GM06990 (cell line): ENCODE results near the gene PPIP5K2.
A peak's percentile ranks its signal among the peaks of the same experiment; 100 is the strongest.

Source experiments
- DNase-seq: peaks from one replicate; pipeline ENCODE4 v3.0.0-alpha.2; 2011; ENCODE audit not compliant: insufficient read length; ENCODE audit errors: extremely low read depth
- H3K27me3 ChIP-seq: replicated peaks from 2 replicates; pipeline ENCODE4 v1.6.0; 2011; ENCODE audit warnings: low read length; ENCODE audit not compliant: control insufficient read depth, insufficient read depth
- H3K36me3 ChIP-seq: 2 replicates; pipeline ENCODE4 v1.5.1; 2011; ENCODE audit warnings: low read length; ENCODE audit not compliant: control insufficient read depth, insufficient read depth
- H3K4me3 ChIP-seq: replicated peaks from 2 replicates; pipeline ENCODE4 v1.5.1; 2011; ENCODE audit warnings: low read depth, mild to moderate bottlenecking, control low read depth, low read length
- CTCF ChIP-seq: IDR thresholded peaks from 2 replicates; pipeline ENCODE4 v1.5.1; 2011; ENCODE audit warnings: low read length, control low read depth, mild to moderate bottlenecking, inconsistent platforms; ENCODE audit not compliant: insufficient read depth, poor library complexity, severe bottlenecking

PPIP5K2 gene

GRCh38 chr5:103112910-103113309 is 7.2 kb upstream of the PPIP5K2 start:
- H3K36me3 ChIP-seq: no peaks in the 10 kb centered on the region
- DNase-seq: no peak

GRCh38 chr5:103114440-103114839 is 5.7 kb upstream of the PPIP5K2 start:
- TF ChIP-seq CTCF: no peak
- no peaks in the 10 kb centered on the region for H3K36me3 ChIP-seq
- no peaks in the 10 kb centered on the region for H3K27me3 ChIP-seq
- no peak overlapping the region for H3K4me3 ChIP-seq
- DNase-seq: no peak

More at GRCh38 chr5:103112910-103113309, 7.2 kb upstream of the PPIP5K2 start:
- Histone ChIP-seq H3K27me3 (no peaks in the 10 kb centered on the region), H3K4me3 (no peak overlapping the region)
- TF ChIP-seq CTCF: no peak

GRCh38 chr5:103117471-103117991 is 2.6 kb upstream of the PPIP5K2 start:
- DNase-seq: no peak
- Histone ChIP-seq H3K4me3 (no peak overlapping the region), H3K27me3 (no peaks in the 10 kb centered on the region), H3K36me3 (no peaks in the 10 kb centered on the region)
- TF ChIP-seq CTCF: no peak

- TF ChIP-seq CTCF: no peak
- no peaks in the 10 kb centered on the region for H3K27me3 ChIP-seq
- H3K4me3 ChIP-seq: peak overlapping the region; percentile 98
- DNase-seq: no peak
- H3K36me3 ChIP-seq: no peaks in the 10 kb centered on the region
Measured at GRCh38 chr5:103119070-103119764, 884 bp upstream of the PPIP5K2 start.

- no peak for TF ChIP-seq CTCF
- peak; percentile 9 for DNase-seq
- H3K27me3 ChIP-seq: no peaks in the 10 kb centered on the region
- no peaks in the 10 kb centered on the region for H3K36me3 ChIP-seq
- H3K4me3 ChIP-seq: peak overlapping the region; percentile 98
Measured at GRCh38 chr5:103120607-103121200, 603 bp downstream of the PPIP5K2 start.
